D721Med (cell line): ENCODE data around the gene PRUNE2.
"Not testable (repeated sequence)": the region's sequence is repeated elsewhere in the genome, so short reads cannot be mapped to it uniquely, and the experiment has no call there.

Experiments used
- DNase-seq: peaks from one replicate; pipeline ENCODE4 v3.0.0; 2011; ENCODE audit warnings: low spot score; ENCODE audit not compliant: insufficient read length
- FAIRE-seq: peaks from 2 replicates; lab custom pipeline; 2011; peaks lifted over from hg19 to GRCh38; lab: Jason Lieb, UNC
- CTCF ChIP-seq: IDR thresholded peaks from 2 replicates; pipeline ENCODE4 v1.5.1; 2012; ENCODE audit warnings: mild to moderate bottlenecking, control low read depth; ENCODE audit not compliant: insufficient read depth; ENCODE audit errors: missing control alignments

PRUNE2 gene

GRCh38 chr9:76594764-76595424, 311.0 kb downstream of the PRUNE2 start:
- no peak for FAIRE-seq
- no peak for DNase-seq
- no peak for TF ChIP-seq CTCF

- FAIRE-seq, DNase-seq: not testable (repeated sequence)
Observed at GRCh38 chr9:76593961-76594735, 311.8 kb downstream of the PRUNE2 start.

GRCh38 chr9:76592974-76593347, 313.0 kb downstream of the PRUNE2 start:
- DNase-seq = no peak

GRCh38 chr9:76592091-76592973, 313.6 kb downstream of the PRUNE2 start:
- no peak for DNase-seq
- no peak for FAIRE-seq
- TF ChIP-seq CTCF = no peak

More at GRCh38 chr9:76592974-76593347, 313.0 kb downstream of the PRUNE2 start:
- no peak for TF ChIP-seq CTCF
- no peak for FAIRE-seq

- FAIRE-seq (no peak), DNase-seq (no peak)
- TF ChIP-seq CTCF = no peak
Observed at GRCh38 chr9:76591256-76591950, 314.5 kb downstream of the PRUNE2 start.

- TF ChIP-seq CTCF = no peak
- FAIRE-seq = no peak
- no peak for DNase-seq
Observed at GRCh38 chr9:76588316-76588715, 317.6 kb downstream of the PRUNE2 start.
